HEK293 (cell line): ENCODE results near the gene PHYKPL.
"Not testable (repeated sequence)": the region's sequence is repeated elsewhere in the genome, so short reads cannot be mapped to it uniquely, and the experiment has no call there.

Source experiments
- ATF2 ChIP-seq: fragments of 450-650 bp; formaldehyde crosslinking; IDR thresholded peaks from 2 replicates; pipeline ENCODE4 v1.5.1; 2016; ENCODE audit warnings: missing biosample characterization, missing genetic modification characterization, low read depth
- CTCF ChIP-seq: fragments of 450-650 bp; formaldehyde crosslinking; IDR thresholded peaks from 2 replicates; pipeline ENCODE4 v1.5.1; 2016; ENCODE audit warnings: missing biosample characterization, missing genetic modification characterization
- GLI2 ChIP-seq: fragments of 450-650 bp; formaldehyde crosslinking; IDR thresholded peaks from 2 replicates; pipeline ENCODE4; 2017; ENCODE audit warnings: missing biosample characterization, missing genetic modification characterization, low read depth, borderline replicate concordance
- GLI4 ChIP-seq: fragments of 450-650 bp; formaldehyde crosslinking; IDR thresholded peaks from 2 replicates; pipeline ENCODE4 v1.5.1; 2016; ENCODE audit warnings: missing biosample characterization, missing genetic modification characterization
- REST ChIP-seq: fragments of 450-650 bp; formaldehyde crosslinking; IDR thresholded peaks from 2 replicates; pipeline ENCODE4 v1.5.1; 2016; ENCODE audit warnings: missing biosample characterization, missing genetic modification characterization
- TSHZ1 ChIP-seq: fragments of 450-650 bp; formaldehyde crosslinking; IDR thresholded peaks from 2 replicates; pipeline ENCODE4 v1.5.1; 2016; ENCODE audit warnings: missing biosample characterization, missing genetic modification characterization, borderline replicate concordance
- YY1 ChIP-seq: fragments of 450-650 bp; formaldehyde crosslinking; IDR thresholded peaks from 2 replicates; pipeline ENCODE4 v1.5.1; 2018; ENCODE audit warnings: missing biosample characterization, missing genetic modification characterization
- ZNF175 ChIP-seq: fragments of 450-650 bp; formaldehyde crosslinking; IDR thresholded peaks from 2 replicates; pipeline ENCODE4 v1.5.1; 2016; ENCODE audit warnings: missing biosample characterization, missing genetic modification characterization
- ZNF302 ChIP-seq: fragments of 450-650 bp; formaldehyde crosslinking; IDR thresholded peaks from 2 replicates; pipeline ENCODE4 v1.5.1; 2016; ENCODE audit warnings: missing biosample characterization, missing genetic modification characterization, low read depth
- ZNF398 ChIP-seq: fragments of 450-650 bp; formaldehyde crosslinking; IDR thresholded peaks from 2 replicates; pipeline ENCODE4 v1.5.1; 2017; ENCODE audit warnings: missing biosample characterization, missing genetic modification characterization
- ZNF449 ChIP-seq: fragments of 450-650 bp; formaldehyde crosslinking; IDR thresholded peaks from 2 replicates; pipeline ENCODE4 v1.5.1; 2017; ENCODE audit warnings: missing biosample characterization, mild to moderate bottlenecking, missing genetic modification characterization, moderate library complexity
- ZNF488 ChIP-seq: fragments of 450-650 bp; formaldehyde crosslinking; IDR thresholded peaks from 2 replicates; pipeline ENCODE4 v1.5.1; 2016; ENCODE audit warnings: missing biosample characterization, missing genetic modification characterization
- ZNF585B ChIP-seq: fragments of 450-650 bp; formaldehyde crosslinking; IDR thresholded peaks from 2 replicates; pipeline ENCODE4 v1.5.1; 2016; ENCODE audit warnings: missing biosample characterization, missing genetic modification characterization
- ZNF792 ChIP-seq: fragments of 450-650 bp; formaldehyde crosslinking; IDR thresholded peaks from 2 replicates; pipeline ENCODE4 v1.5.1; 2016; ENCODE audit warnings: missing biosample characterization, missing genetic modification characterization

GRCh38 chr5:178198151-178198550, 34.5 kb downstream of the PHYKPL start:
- TF ChIP-seq ZNF398 (tag by site-specific recombination); ZNF175 (tag by site-specific recombination); GLI2; YY1 (tag by site-specific recombination); TSHZ1; ZNF792 (tag by site-specific recombination); REST (tag by site-specific recombination); ZNF488 (tag by site-specific recombination); GLI4 (tag by site-specific recombination); ZNF449; ATF2 (tag by site-specific recombination); CTCF (tag by site-specific recombination); ZNF585B (tag by site-specific recombination); ZNF302 (tag by site-specific recombination): not testable (repeated sequence)
